HEK293 (cell line): ENCODE data around the gene ALDH2.

Experiments
- CTCF ChIP-seq: fragments of 450-650 bp; formaldehyde crosslinking; IDR thresholded peaks from 2 replicates; pipeline ENCODE4 v1.5.1; 2016; ENCODE audit warnings: missing biosample characterization, missing genetic modification characterization
- KLF9 ChIP-seq: fragments of 450-650 bp; formaldehyde crosslinking; IDR thresholded peaks from 2 replicates; pipeline ENCODE4 v1.5.1; 2016; ENCODE audit warnings: missing biosample characterization, missing genetic modification characterization, low read depth
- MZF1 ChIP-seq: fragments of 450-650 bp; formaldehyde crosslinking; IDR thresholded peaks from 2 replicates; pipeline ENCODE4 v1.5.1; 2017; ENCODE audit warnings: missing biosample characterization, missing genetic modification characterization, borderline replicate concordance
- REPIN1 ChIP-seq: fragments of 450-650 bp; formaldehyde crosslinking; IDR thresholded peaks from 2 replicates; pipeline ENCODE4 v1.5.1; 2017; ENCODE audit warnings: missing biosample characterization, missing genetic modification characterization, low read depth
- ZFP69B ChIP-seq: fragments of 450-650 bp; formaldehyde crosslinking; IDR thresholded peaks from 2 replicates; pipeline ENCODE4 v1.5.1; 2016; ENCODE audit warnings: missing biosample characterization, missing genetic modification characterization
- ZNF112 ChIP-seq: fragments of 450-650 bp; formaldehyde crosslinking; IDR thresholded peaks from 2 replicates; pipeline ENCODE4 v1.5.0; 2017; ENCODE audit warnings: missing biosample characterization, missing genetic modification characterization
- ZNF292 ChIP-seq: fragments of 450-650 bp; formaldehyde crosslinking; IDR thresholded peaks from 2 replicates; pipeline ENCODE4 v1.5.1; 2016; ENCODE audit warnings: low read depth, missing biosample characterization, missing genetic modification characterization, borderline replicate concordance
- ZNF335 ChIP-seq: fragments of 450-650 bp; formaldehyde crosslinking; conservative IDR thresholded peaks from 2 replicates; pipeline ENCODE4 v1.5.1; 2016; ENCODE audit warnings: missing biosample characterization, missing genetic modification characterization
- ZNF341 ChIP-seq: fragments of 450-650 bp; formaldehyde crosslinking; IDR thresholded peaks from 2 replicates; pipeline ENCODE4; 2016; ENCODE audit warnings: low read depth, missing biosample characterization, missing genetic modification characterization
- ZNF571 ChIP-seq: fragments of 450-650 bp; formaldehyde crosslinking; IDR thresholded peaks from 2 replicates; pipeline ENCODE4 v1.5.0; 2017; ENCODE audit warnings: missing biosample characterization, missing genetic modification characterization
- ZNF791 ChIP-seq: fragments of 450-650 bp; formaldehyde crosslinking; IDR thresholded peaks from 2 replicates; pipeline ENCODE4 v1.5.1; 2016; ENCODE audit warnings: missing biosample characterization, missing genetic modification characterization
- TF ChIP-seq, protein P1 (sequence below): fragments of 450-650 bp; formaldehyde crosslinking; IDR thresholded peaks from 2 replicates; pipeline ENCODE4 v1.5.1; 2016; ENCODE audit warnings: missing biosample characterization, missing genetic modification characterization

DNA sequence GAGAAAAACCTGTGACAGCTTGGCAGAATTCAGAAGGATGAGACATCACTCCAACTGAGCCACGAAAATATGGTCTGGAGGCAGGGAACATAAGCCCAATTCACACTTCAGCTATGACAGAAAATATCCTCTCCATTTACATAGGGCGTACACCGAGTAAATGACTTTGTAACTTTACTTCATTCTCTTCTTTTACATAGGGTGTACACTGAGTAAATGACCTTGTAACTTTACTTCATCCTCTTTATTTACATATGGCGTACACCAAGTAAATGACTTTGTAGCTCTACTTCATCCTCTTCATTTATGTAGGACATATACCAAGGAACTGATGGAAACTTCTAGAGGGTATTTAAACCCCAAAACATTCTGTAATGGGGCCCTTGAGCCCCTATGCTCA lies 61.2 kb downstream of the ALDH2 start:
- TF ChIP-seq ZNF112 (tag by site-specific recombination) (no peak), ZNF292 (tag by site-specific recombination) (no peak), ZNF791 (no peak), ZNF341 (tag by site-specific recombination) (no peak), CTCF (tag by site-specific recombination) (no peak), ZNF571 (tag by site-specific recombination) (no peak), MZF1 (no peak), KLF9 (no peak), REPIN1 (tag by site-specific recombination) (no peak), ZFP69B (tag by site-specific recombination) (no peak), ZNF335 (tag by site-specific recombination) (no peak)
- TF ChIP-seq, protein P1, sequence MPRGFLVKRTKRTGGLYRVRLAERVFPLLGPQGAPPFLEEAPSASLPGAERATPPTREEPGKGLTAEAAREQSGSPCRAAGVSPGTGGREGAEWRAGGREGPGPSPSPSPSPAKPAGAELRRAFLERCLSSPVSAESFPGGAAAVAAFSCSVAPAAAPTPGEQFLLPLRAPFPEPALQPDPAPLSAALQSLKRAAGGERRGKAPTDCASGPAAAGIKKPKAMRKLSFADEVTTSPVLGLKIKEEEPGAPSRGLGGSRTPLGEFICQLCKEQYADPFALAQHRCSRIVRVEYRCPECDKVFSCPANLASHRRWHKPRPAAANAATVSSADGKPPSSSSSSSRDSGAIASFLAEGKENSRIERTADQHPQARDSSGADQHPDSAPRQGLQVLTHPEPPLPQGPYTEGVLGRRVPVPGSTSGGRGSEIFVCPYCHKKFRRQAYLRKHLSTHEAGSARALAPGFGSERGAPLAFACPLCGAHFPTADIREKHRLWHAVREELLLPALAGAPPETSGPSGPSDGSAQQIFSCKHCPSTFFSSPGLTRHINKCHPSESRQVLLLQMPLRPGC (tag by site-specific recombination) = no peak
